CD14-positive monocyte (primary cell): ENCODE results near the gene IYD. TPM values are rescaled to one million over a fixed set of nuclear protein-coding genes. Genes with fewer than 3 reads are reported as not detected.

Experiments used
- DNase-seq, 3 donors: peaks; one replicate each; pipeline ENCODE4 v3.0.0-alpha.2; 2011 to 2022
- H2AFZ ChIP-seq: 2 replicates; pipeline ENCODE4 v1.6.0; 2012; ENCODE audit warnings: mild to moderate bottlenecking, low read depth, low read length, inconsistent platforms; ENCODE audit not compliant: insufficient read depth, poor library complexity, severe bottlenecking
- H3K27ac ChIP-seq, 2 donors: 1 replicate in 1 of 2; 2 replicates in 1 of 2; pipeline ENCODE4 v1.5.1; 2012 to 2013; ENCODE audit warnings: low read length in 2 of 2, control low read depth in 1 of 2, inconsistent platforms in 1 of 2, low read depth in 1 of 2, mild to moderate bottlenecking in 1 of 2
- H3K27me3 ChIP-seq, 2 donors: one replicate each; pipeline versions ENCODE4 v1.6.0 to v1.6.1; 2011 to 2013; ENCODE audit warnings: low read length in 2 of 2; ENCODE audit not compliant: control insufficient read depth in 2 of 2, insufficient read depth in 2 of 2
- H3K36me3 ChIP-seq, 2 donors: replicated peaks in 1 of 2; 1 replicate in 1 of 2; 2 replicates in 1 of 2; pipeline versions ENCODE4 v1.5.1 to v1.6.1; 2012 to 2013; ENCODE audit warnings: low read length in 2 of 2, control low read depth in 1 of 2, inconsistent platforms in 1 of 2, mild to moderate bottlenecking in 1 of 2; ENCODE audit not compliant: insufficient read depth in 2 of 2, control insufficient read depth in 1 of 2
- H3K4me1 ChIP-seq, 2 donors: 1 replicate in 1 of 2; 2 replicates in 1 of 2; pipeline versions ENCODE4 v1.5.1 to v1.6.1; 2012 to 2013; ENCODE audit warnings: low read length in 2 of 2, control low read depth in 1 of 2, inconsistent platforms in 1 of 2, mild to moderate bottlenecking in 1 of 2, moderate library complexity in 1 of 2; ENCODE audit not compliant: insufficient read depth in 2 of 2, control insufficient read depth in 1 of 2
- H3K4me2 ChIP-seq: replicated peaks from 2 replicates; pipeline ENCODE3; 2012; ENCODE audit warnings: low read length, moderate library complexity, mild to moderate bottlenecking; ENCODE audit not compliant: poor library complexity, severe bottlenecking; ENCODE audit errors: extremely low read depth
- H3K4me3 ChIP-seq, 3 experiments: fragments of 200-600 bp in 1 of 3; sonication (generic) in 1 of 3; replicated peaks in 1 of 3; 1 replicate in 2 of 3; 2 replicates in 1 of 3; pipeline ENCODE4 v1.5.1; 2011 to 2013; ENCODE audit warnings: low read length in 3 of 3, mild to moderate bottlenecking in 3 of 3, control low read depth in 2 of 3, low read depth in 2 of 3, inconsistent platforms in 1 of 3, moderate library complexity in 1 of 3
- H3K79me2 ChIP-seq: 2 replicates; pipeline ENCODE4 v1.6.0; 2012; ENCODE audit warnings: mild to moderate bottlenecking, control low read depth, inconsistent platforms, low read length, moderate library complexity; ENCODE audit not compliant: insufficient read depth
- H3K9ac ChIP-seq: 2 replicates; pipeline ENCODE4 v1.6.0; 2017; ENCODE audit warnings: low read length, mild to moderate bottlenecking; ENCODE audit not compliant: insufficient read depth, poor library complexity, severe bottlenecking
- H3K9me3 ChIP-seq, 2 donors: replicated peaks in 1 of 2; 1 replicate in 1 of 2; 2 replicates in 1 of 2; pipeline versions ENCODE4 v1.5.1 to v1.6.1; 2012 to 2013; ENCODE audit warnings: low read length in 2 of 2, control low read depth in 1 of 2; ENCODE audit not compliant: control insufficient read depth in 1 of 2, insufficient read depth in 1 of 2
- H4K20me1 ChIP-seq: 2 replicates; pipeline ENCODE4 v1.6.0; 2012; ENCODE audit warnings: mild to moderate bottlenecking, low read length, control low read depth, moderate library complexity; ENCODE audit not compliant: insufficient read depth
- H3K27ac Mint-ChIP-seq, 7 donors: one replicate each; pipeline ENCODE4 v1.8.0; 2020; ENCODE audit warnings: mild to moderate bottlenecking in 7 of 7, mixed read lengths in 7 of 7, moderate library complexity in 6 of 7, inconsistent platforms in 2 of 7
- H3K27me3 Mint-ChIP-seq, 3 donors: one replicate each; pipeline ENCODE4 v1.8.0; 2021 to 2022; ENCODE audit warnings: low read depth in 3 of 3, mild to moderate bottlenecking in 3 of 3, mixed read lengths in 3 of 3, moderate library complexity in 3 of 3, inconsistent platforms in 1 of 3
- H3K36me3 Mint-ChIP-seq, 2 donors: one replicate each; pipeline ENCODE4 v1.8.0; 2020; ENCODE audit warnings: mixed read lengths in 2 of 2, inconsistent platforms in 1 of 2, mild to moderate bottlenecking in 1 of 2
- H3K4me1 Mint-ChIP-seq: one replicate; pipeline ENCODE4 v1.8.0; 2020; ENCODE audit warnings: mild to moderate bottlenecking, mixed read lengths
- H3K4me3 Mint-ChIP-seq, 2 donors: one replicate each; pipeline ENCODE4 v1.8.0; 2020; ENCODE audit warnings: mild to moderate bottlenecking in 2 of 2, mixed read lengths in 2 of 2, moderate library complexity in 1 of 2
- H3K9me3 Mint-ChIP-seq, 7 donors: one replicate each; pipeline ENCODE4 v1.8.0; 2020 to 2022; ENCODE audit warnings: mixed read lengths in 7 of 7, mild to moderate bottlenecking in 6 of 7, moderate library complexity in 6 of 7, inconsistent platforms in 2 of 7
- WGBS: methylation state at CpG from one replicate; pipeline ENCODE4 v1.1.5; 2013; ENCODE audit warnings: missing lambda C conversion rate; ENCODE audit not compliant: insufficient coverage; 5-methylcytosine and 5-hydroxymethylcytosine counted together
- intact Hi-C, 2 donors: fragments of 100-400 bp; cut with micrococcal nuclease; formaldehyde crosslinking; loops; one replicate each; pipeline versions ENCODE4 v1.15.0 to v1.15.1; 2023
- polyA plus RNA-seq, 3 donors: library from polyadenylated mRNA; depleted of rRNA in 1 of 3; unstranded in 2 of 3; stranded (reverse) in 1 of 3; fragments of 300-500 nt in 2 of 3; fragments of >200 nt in 1 of 3; fragmentation: Illumina TruSeq in 2 of 3; gene quantifications; 1 replicate in 2 of 3; 2 replicates in 1 of 3; pipeline ENCODE4 v1.2.3, GENCODE V29; 2012 to 2021
- TF ChIP-seq, protein P1 (sequence below): fragments of 200-600 bp; IDR thresholded peaks from one replicate; pipeline ENCODE4 v1.8.0; 2022; ENCODE audit warnings: antibody characterized with exemption, mild to moderate bottlenecking

The IYD gene
- polyA plus RNA-seq, 3 donors: not detected

DNA sequence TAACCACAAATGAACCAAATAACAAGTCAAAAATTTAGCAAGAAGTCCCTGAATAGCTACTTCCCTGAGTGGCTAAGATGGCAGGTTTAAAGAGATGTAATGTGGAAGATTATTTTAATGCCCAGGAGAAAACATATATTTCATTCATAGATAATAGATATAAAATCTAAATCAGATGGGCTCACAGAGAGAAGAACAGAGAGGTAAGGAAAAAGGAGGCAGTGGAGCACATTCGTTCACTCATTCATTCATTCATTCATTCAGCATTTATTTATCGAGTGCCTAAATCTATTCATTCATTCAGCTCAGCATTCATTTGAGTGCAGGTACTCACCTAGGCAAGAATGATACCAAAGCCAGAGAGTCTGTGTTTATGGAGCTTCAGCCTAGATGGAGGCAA, 32.1 kb upstream of the IYD start:
- no peak overlapping the region for H2AFZ ChIP-seq

DNA sequence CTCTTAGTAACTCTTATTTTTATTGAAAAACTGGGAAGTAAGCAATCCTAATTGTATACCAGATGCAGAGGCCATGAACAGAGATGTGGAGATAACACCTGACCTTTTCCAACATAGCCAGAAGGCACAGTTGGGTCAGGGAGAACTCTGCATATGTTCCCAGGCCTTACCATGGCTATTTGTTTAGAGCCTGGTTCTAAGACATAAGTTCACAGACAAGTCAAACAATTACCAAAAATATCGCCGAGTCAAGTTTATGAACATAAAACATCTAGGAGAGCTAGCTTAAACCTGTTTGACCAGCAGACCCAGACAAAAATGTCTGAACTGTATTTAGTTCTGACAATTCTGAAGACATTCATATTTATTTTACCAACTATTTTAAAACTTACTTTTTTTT, 26.7 kb upstream of the IYD start:
- no peak overlapping the region for H3K27ac ChIP-seq
- H3K79me2 ChIP-seq: no peaks in the 10 kb centered on the region
- H3K4me3 ChIP-seq: no peak overlapping the region
- TF ChIP-seq, protein P1, sequence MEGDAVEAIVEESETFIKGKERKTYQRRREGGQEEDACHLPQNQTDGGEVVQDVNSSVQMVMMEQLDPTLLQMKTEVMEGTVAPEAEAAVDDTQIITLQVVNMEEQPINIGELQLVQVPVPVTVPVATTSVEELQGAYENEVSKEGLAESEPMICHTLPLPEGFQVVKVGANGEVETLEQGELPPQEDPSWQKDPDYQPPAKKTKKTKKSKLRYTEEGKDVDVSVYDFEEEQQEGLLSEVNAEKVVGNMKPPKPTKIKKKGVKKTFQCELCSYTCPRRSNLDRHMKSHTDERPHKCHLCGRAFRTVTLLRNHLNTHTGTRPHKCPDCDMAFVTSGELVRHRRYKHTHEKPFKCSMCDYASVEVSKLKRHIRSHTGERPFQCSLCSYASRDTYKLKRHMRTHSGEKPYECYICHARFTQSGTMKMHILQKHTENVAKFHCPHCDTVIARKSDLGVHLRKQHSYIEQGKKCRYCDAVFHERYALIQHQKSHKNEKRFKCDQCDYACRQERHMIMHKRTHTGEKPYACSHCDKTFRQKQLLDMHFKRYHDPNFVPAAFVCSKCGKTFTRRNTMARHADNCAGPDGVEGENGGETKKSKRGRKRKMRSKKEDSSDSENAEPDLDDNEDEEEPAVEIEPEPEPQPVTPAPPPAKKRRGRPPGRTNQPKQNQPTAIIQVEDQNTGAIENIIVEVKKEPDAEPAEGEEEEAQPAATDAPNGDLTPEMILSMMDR: no peak
- H3K4me1 ChIP-seq: no peaks in the 10 kb centered on the region
- intact Hi-C loops: no loop called here
- no peaks in the 10 kb centered on the region for H3K4me1 Mint-ChIP-seq
- no peaks in the 10 kb centered on the region for H3K36me3 ChIP-seq
- H3K9me3 Mint-ChIP-seq: no peaks in the 10 kb centered on the region
- WGBS: 100% methylated on average over 2 of the region's 2 CpGs
- no peaks in the 10 kb centered on the region for H3K9me3 ChIP-seq
- no peak overlapping the region for H3K4me2 ChIP-seq
- peaks cover 1 to 9% (median 5%) of the 10 kb centered on the region in 3 donors for H3K27me3 Mint-ChIP-seq
- no peak overlapping the region for H2AFZ ChIP-seq
- no peak for DNase-seq
- H3K4me3 Mint-ChIP-seq: no peak overlapping the region
- H3K36me3 Mint-ChIP-seq: no peaks in the 10 kb centered on the region
- no peaks in the 10 kb centered on the region for H4K20me1 ChIP-seq
- no peaks in the 10 kb centered on the region for H3K27me3 ChIP-seq
- no peak overlapping the region for H3K9ac ChIP-seq
- H3K27ac Mint-ChIP-seq: peak overlapping the region in 1 of 7 donors; percentile 65

More for the DNA sequence above, 32.1 kb upstream of the IYD start:
- Histone ChIP-seq H3K4me2 (no peak overlapping the region), H3K9ac (no peak overlapping the region), H3K4me3 (no peak overlapping the region), H3K27me3 (no peaks in the 10 kb centered on the region), H3K4me1 (no peaks in the 10 kb centered on the region), H3K36me3 (no peaks in the 10 kb centered on the region), H3K79me2 (no peaks in the 10 kb centered on the region), H3K27ac (no peak overlapping the region), H4K20me1 (no peaks in the 10 kb centered on the region), H3K9me3 (no peaks in the 10 kb centered on the region)
- TF ChIP-seq, protein P1: no peak
- intact Hi-C loops: loop anchor here in 1 of 2 donors (5.0 kb wide), 1 partner anchor 254 kb away; no protein-coding TSS in a partner anchor
- Mint-ChIP-seq H3K27ac (no peak overlapping the region), H3K4me1 (no peaks in the 10 kb centered on the region), H3K4me3 (no peak overlapping the region), H3K27me3 (peaks cover 4 to 8% (median 6%) of the 10 kb centered on the region in 3 donors), H3K9me3 (peaks cover 0 to 1% (median 0%) of the 10 kb centered on the region in 7 donors), H3K36me3 (no peaks in the 10 kb centered on the region)
- no peak for DNase-seq
- no CpG with 5 or more reads among the region's 2 CpGs for WGBS
